GM10266 (cell line): ENCODE data around the gene ACTN4.

Experiments
- DNase-seq: peaks from one replicate; pipeline ENCODE4 v3.0.0; 2012; ENCODE audit errors: extremely low spot score
- CTCF ChIP-seq: IDR thresholded peaks from 2 replicates; pipeline ENCODE4 v1.5.1; 2012; ENCODE audit warnings: mild to moderate bottlenecking, low read depth; ENCODE audit not compliant: control insufficient read depth, insufficient read depth; ENCODE audit errors: missing control alignments

ACTN4 gene

DNA sequence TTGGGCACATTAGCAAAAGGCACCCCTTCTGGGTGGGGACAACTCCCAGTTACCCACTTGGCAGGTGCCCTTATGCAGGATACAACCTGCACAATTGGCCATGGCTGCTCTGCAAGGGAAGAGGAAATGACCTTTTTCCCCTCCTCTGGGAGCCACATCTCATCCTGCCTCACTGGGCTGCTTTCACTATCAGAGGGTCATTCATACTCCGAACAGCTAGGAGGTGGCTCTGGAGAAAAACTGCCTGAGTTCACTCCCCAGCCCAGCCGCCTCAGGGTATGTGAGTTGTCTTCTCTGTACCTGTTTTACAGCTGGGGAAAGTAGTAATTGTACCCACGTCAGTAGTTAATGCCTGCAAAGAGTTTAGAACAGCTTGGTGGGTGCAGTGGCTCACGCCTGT, 7.1 kb upstream of the ACTN4 start:
- no peak for DNase-seq
- no peak for TF ChIP-seq CTCF

DNA sequence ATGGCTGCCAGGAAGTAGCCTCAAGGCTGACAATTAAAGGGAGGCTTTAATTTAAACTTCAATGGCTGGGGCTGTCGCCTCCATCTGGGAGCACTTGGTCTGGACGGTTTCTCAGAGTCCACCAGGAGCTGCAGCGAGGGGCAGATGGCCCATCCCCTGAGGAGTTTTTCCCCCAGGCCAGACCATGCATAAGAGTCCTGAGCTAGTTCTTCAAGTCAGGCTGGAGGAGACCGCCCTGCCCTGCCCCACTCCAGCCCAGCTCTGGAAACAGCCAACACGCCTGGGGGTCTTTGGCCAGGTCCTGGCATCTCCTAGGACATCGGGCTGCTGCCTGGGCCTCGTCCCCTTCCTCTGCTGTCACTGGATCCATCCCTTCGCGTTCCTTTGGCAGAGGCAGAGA, 5.3 kb upstream of the ACTN4 start:
- DNase-seq = no peak
- no peak for TF ChIP-seq CTCF

DNA sequence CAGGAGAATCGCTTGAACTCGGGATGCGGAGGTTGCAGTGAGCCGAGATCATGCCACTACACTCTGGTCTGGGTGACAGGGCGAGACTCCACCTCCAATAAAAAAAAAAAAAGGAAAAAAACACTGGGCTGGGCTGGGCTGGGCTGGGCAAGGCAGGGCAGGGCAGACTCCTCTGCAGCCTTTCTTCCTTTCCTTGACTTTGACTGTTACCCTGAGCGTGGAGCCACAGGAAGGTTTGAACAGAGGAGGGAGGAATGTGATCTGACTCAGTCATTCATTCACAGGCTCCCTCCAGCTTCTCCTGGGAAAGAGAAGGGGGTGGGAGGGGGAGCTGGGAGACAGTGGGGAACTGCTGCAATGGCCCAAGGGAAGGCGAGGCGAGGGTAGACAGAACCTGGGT, 2.7 kb upstream of the ACTN4 start:
- no peak for DNase-seq
- TF ChIP-seq CTCF = no peak

DNA sequence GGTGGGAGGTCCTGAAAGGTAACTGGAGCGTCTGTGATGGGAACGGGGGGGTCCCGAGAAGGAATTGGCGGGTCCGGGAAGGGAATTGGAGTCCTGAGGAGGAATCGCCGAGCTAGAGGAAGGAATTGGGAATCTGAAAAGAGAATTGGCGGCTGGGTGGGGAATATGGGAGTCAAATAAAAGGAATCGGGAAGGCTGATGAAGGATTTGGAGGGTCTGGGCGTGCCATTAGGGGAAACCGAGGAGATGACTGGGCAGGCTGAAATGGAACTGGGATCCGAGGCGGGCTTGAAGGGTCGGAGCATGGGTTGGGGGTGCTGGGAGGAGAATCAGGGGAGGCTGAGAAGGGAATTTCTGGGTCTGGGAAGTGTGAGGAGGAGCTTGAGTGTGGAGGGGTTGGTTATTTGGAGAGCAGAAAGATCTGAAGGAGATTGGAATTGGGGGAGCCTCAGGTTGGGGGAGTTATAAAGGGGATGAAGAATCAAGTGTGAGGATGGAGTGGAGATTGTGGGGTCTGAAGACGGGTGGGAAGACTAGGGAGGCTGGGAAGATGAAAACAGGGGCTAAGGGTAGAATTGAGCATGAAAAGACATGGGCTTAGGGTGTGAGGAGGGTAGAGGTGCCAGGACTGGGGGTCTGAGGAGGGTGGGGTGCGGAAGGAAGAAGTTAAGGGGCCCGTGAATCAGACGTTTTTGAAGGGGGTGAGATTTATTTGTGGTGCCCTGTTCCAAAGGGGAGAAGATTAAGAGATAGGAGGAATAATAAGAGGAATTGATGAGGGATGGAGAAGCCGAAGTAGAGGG, 718 bp downstream of the ACTN4 start:
- no peak for TF ChIP-seq CTCF
- DNase-seq = no peak

DNA sequence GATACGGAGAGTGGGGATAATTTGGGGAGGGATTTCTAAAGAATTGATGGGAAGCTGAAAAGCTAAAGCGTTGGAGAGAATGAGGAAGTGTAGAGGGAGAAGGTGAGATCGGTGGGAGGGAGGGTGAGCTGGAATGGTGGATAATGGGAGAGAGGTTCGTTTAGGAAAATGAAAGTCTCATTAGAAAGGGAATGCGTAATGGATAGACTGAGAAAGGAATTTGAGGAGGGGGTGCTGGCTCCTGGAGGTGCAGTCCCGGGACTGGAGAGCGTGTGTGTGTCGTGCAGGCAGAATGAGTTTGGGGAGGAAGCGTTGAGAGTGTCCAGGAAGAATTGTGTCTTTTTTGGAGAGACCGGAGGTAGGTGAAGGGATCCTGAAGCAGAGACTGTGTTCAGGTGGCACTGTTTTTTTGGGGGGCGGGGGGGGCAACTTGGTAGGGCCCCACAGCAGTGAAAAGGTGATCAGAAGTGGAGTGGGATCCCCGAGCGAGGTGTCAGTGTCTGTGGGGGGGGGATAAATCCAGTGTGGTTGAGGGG, 1.4 kb downstream of the ACTN4 start:
- TF ChIP-seq CTCF = no peak
- DNase-seq = no peak

DNA sequence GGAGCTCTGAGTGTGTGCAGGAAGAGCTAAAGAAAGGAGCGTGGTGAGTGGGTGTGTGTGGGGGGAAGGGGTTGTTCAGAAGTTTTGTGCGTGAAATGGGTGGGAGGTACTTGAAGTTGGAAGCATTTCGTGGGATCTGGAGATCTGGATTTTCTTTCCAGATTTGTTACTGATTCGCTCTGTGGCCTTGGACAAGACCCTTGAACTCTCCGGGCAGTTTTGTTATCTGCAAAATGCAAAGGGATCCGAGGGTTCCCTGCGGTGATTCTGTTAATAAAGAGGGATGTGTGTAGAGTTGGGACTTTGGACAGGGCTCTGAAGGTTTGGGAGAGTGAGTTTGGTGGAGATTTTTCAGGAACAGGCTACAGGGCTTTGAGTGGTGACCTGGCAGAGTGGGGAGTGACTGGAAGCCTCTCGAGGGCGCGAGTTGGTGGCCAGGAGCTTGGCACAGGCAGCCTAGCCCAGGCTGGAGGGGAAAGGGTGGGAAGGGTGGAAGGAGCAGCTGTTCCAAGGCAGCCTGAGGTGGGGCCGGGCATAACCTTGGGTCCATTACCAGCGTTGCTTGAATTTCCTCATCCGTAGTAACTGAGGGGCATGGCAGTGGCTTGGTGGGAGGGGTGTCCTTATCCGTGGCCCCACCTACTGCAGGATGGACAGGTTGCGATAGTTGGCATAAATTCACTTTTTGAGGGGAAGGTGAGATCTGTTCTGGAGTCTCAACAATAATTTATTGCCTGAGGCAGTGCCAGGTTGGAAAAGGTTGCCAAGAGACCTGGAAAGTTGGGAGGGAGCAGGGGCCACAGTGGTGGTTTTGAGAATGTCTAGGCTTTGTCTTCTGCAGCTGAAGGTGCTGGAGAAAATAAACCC, 2.1 kb downstream of the ACTN4 start:
- TF ChIP-seq CTCF = no peak
- no peak for DNase-seq

- no peak for DNase-seq
- no peak for TF ChIP-seq CTCF
Observed at GRCh38 chr19:38650172-38650775, 2.8 kb downstream of the ACTN4 start.
